ENCODE measurements around the gene TENT4A.
"Not testable (repeated sequence)": the region's sequence is repeated elsewhere in the genome, so short reads cannot be mapped to it uniquely, and the experiment has no call there.

The TENT4A gene

GRCh38 chr5:6773342-6774035 is 60.3 kb downstream of the TENT4A start:
- DNase-seq (ENCODE audit: low read depth), result no peak

- not testable (repeated sequence) for DNase-seq (ENCODE audit: low read depth)
Observed at GRCh38 chr5:6774207-6774606, 61.0 kb downstream of the TENT4A start.

- no peak for DNase-seq (ENCODE audit: low read depth)
Observed at GRCh38 chr5:6774721-6775204, 61.5 kb downstream of the TENT4A start.

GRCh38 chr5:6775571-6775970 is 62.3 kb downstream of the TENT4A start:
- no peak for DNase-seq (ENCODE audit: low read depth)

GRCh38 chr5:6780802-6781391 is 67.7 kb downstream of the TENT4A start:
- DNase-seq (ENCODE audit: low read depth), result no peak

- no peak for DNase-seq (ENCODE audit: low read depth)
Observed at GRCh38 chr5:6781716-6782115, 68.5 kb downstream of the TENT4A start.

- no peak for DNase-seq (ENCODE audit: low read depth)
Observed at GRCh38 chr5:6783787-6784186, 70.6 kb downstream of the TENT4A start.

GRCh38 chr5:6784481-6784880 is 71.2 kb downstream of the TENT4A start:
- no peak for DNase-seq (ENCODE audit: low read depth)

GRCh38 chr5:6785161-6785860 is 72.1 kb downstream of the TENT4A start:
- DNase-seq (ENCODE audit: low read depth), result no peak

- no peak for DNase-seq (ENCODE audit: low read depth)
Observed at GRCh38 chr5:6785861-6786180, 72.6 kb downstream of the TENT4A start.

GRCh38 chr5:6786786-6787495 is 73.7 kb downstream of the TENT4A start:
- no peak for DNase-seq (ENCODE audit: low read depth)

- DNase-seq (ENCODE audit: low read depth), result no peak
Observed at GRCh38 chr5:6787941-6788340, 74.7 kb downstream of the TENT4A start.

GRCh38 chr5:6788439-6788838 is 75.2 kb downstream of the TENT4A start:
- no peak for DNase-seq (ENCODE audit: low read depth)

GRCh38 chr5:6788956-6789649 is 75.9 kb downstream of the TENT4A start:
- DNase-seq (ENCODE audit: low read depth), result no peak

- no peak for DNase-seq (ENCODE audit: low read depth)
Observed at GRCh38 chr5:6790346-6790865, 77.2 kb downstream of the TENT4A start.

- no peak for DNase-seq (ENCODE audit: low read depth)
Observed at GRCh38 chr5:6791031-6791430, 77.8 kb downstream of the TENT4A start.

GRCh38 chr5:6792376-6792775 is 79.1 kb downstream of the TENT4A start:
- no peak for DNase-seq (ENCODE audit: low read depth)

GRCh38 chr5:6792911-6793471 is 79.8 kb downstream of the TENT4A start:
- no peak for DNase-seq (ENCODE audit: low read depth)

GRCh38 chr5:6801236-6801635 is 88.0 kb downstream of the TENT4A start:
- DNase-seq (ENCODE audit: low read depth), result no peak

GRCh38 chr5:6803981-6804550 is 90.8 kb downstream of the TENT4A start:
- DNase-seq (ENCODE audit: low read depth), result no peak
